ENCODE results near the gene PALB2. TPM values are rescaled to one million over a fixed set of nuclear protein-coding genes. Genes with fewer than 3 reads are reported as not detected.

The PALB2 gene
- total RNA-seq, 1 experiment from 2014 or later = 40.3 TPM

- H4K91ac ChIP-seq (ENCODE audit: insufficient read length, low read depth, low read length) = no peak overlapping the region
- H3K79me2 ChIP-seq (ENCODE audit: insufficient read depth, low read length) = peaks cover 1% of the 10 kb centered on the region; the same call in 1 of the 2 replicates
- H3K27me3 ChIP-seq (ENCODE audit: insufficient read depth, low read length) = no peaks in the 10 kb centered on the region
- Mint-ChIP-seq H3K9me3 (no peaks in the 10 kb centered on the region), H3K4me1 (peaks cover 9 to 17% of the 10 kb centered on the region in 2 experiments), H3K36me3 (ENCODE audit: insufficient read depth in 1 of 3, low read depth in 3 of 3) (peaks cover 18 to 57% (median 46%) of the 10 kb centered on the region in 3 experiments; a peak in 6 of 7 replicates), H3K27me3 (ENCODE audit: low read depth) (no peaks in the 10 kb centered on the region), H3K27ac (peak overlapping the region in 1 of 3 experiments; percentile 97; a peak in 1 of 7 replicates), H3K4me3 (peak overlapping the region; percentile 100)
- H4K5ac ChIP-seq (ENCODE audit: insufficient read length, low read depth, low read length) = no peak overlapping the region
- no peak overlapping the region for H2BK5ac ChIP-seq (ENCODE audit: insufficient read length, low read length)
- WGBS (ENCODE audit: extremely low coverage, insufficient read length, low lambda C conversion rate) = no CpG with 5 or more reads among the region's 14 CpGs
- no peak overlapping the region for H3K27ac ChIP-seq (ENCODE audit: insufficient read length, low read depth, low read length)
- peak overlapping the region; percentile 50 for H3K4me2 ChIP-seq (ENCODE audit: insufficient read depth, insufficient read length, low read length)
- H2AK5ac ChIP-seq (ENCODE audit: insufficient read length, low read length) = no peak overlapping the region
- H2AFZ ChIP-seq (ENCODE audit: low read length) = no peak overlapping the region
- no peaks in the 10 kb centered on the region for H3K9me3 ChIP-seq (ENCODE audit: control insufficient read depth, low read depth, low read length)
- H3K56ac ChIP-seq (ENCODE audit: insufficient read length, low read depth, low read length) = no peak overlapping the region
- peaks cover 4% of the 10 kb centered on the region for H3K23me2 ChIP-seq (ENCODE audit: insufficient read length, low read depth, low read length, poor library complexity, severe bottlenecking)
- H2BK15ac ChIP-seq (ENCODE audit: low read depth, low read length) = no peak overlapping the region
- no peak overlapping the region for H3T11ph ChIP-seq (ENCODE audit: low read length)
- peak overlapping the region; percentile 47 for H3K9ac ChIP-seq (ENCODE audit: extremely low read depth, insufficient read length, low read length)
- no peaks in the 10 kb centered on the region for H3K4me1 ChIP-seq (ENCODE audit: insufficient read depth, low read length)
- peaks cover 6% of the 10 kb centered on the region for H3K79me1 ChIP-seq (ENCODE audit: insufficient read depth, low read depth, low read length, poor library complexity, severe bottlenecking)
- no peak for DNase-seq
- no peak overlapping the region for H3K18ac ChIP-seq (ENCODE audit: insufficient read length, low read depth, low read length)
- no peak overlapping the region for H4K8ac ChIP-seq (replicated peaks; ENCODE audit: insufficient read length, low read depth, low read length)
- H2BK20ac ChIP-seq (ENCODE audit: low read depth, low read length, poor library complexity, severe bottlenecking) = no peak overlapping the region
- no peak overlapping the region for H2BK120ac ChIP-seq (ENCODE audit: low read depth, low read length, poor library complexity, severe bottlenecking)
- no peak overlapping the region for H3K14ac ChIP-seq (ENCODE audit: insufficient read depth, low read length)
- no peak overlapping the region for H3K23ac ChIP-seq (ENCODE audit: insufficient read length, low read depth, low read length)
- no peak overlapping the region for H3K4ac ChIP-seq (ENCODE audit: low read depth, low read length)
- H2BK12ac ChIP-seq (ENCODE audit: insufficient read length, low read depth, low read length) = no peak overlapping the region
- H4K20me1 ChIP-seq (ENCODE audit: control insufficient read depth, insufficient read depth, insufficient read length) = peaks cover 4% of the 10 kb centered on the region
- TF ChIP-seq CTCF (conservative IDR thresholded peaks at IDR 0.05) = no peak
These were observed 1.2 kb upstream of the PALB2 start for GRCh38 chr16:23642246-23642774.
